ENCODE results near the gene BEAN1. TPM values are rescaled to one million over a fixed set of nuclear protein-coding genes. Genes with fewer than 3 reads are reported as not detected.

The BEAN1 gene
- total RNA-seq, 1 experiment from 2014 or later: not detected

DNA sequence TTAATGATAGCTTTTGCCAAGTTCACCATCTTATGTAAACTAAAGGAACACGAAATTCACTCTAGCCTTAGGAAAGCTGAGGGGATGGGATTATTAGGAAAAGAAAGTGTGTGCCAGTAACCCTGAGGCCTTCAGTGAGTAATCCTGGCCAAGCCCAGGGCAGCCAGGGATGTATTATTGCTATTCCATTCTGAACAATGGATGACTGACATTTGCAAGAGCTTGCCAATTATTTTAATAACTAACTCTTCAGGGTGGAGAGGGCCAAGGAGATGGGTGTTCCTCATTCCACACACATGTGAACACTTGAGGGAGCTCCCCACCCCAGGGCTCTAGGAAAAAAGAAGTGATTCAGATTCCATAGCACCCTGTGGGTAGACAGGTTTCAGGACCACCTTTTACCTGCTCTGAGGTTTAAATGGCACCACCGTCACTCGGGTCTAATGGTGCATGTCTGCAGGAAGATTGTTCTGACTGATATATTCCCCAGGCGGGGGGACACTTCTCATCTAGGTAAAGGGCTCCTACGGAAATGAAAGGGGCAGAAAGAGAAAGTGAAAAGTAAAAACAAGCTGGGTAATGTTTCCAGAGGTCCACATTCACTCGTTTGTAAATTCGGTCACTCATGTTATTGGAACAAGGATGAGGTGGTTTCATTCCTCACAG is 81.3 kb downstream of the BEAN1 start:
- H3K27me3 ChIP-seq (ENCODE audit: control insufficient read depth, insufficient read depth, low read length): no peaks in the 10 kb centered on the region
- no peaks in the 10 kb centered on the region for H3K9me3 ChIP-seq (ENCODE audit: control insufficient read depth, insufficient read depth, low read depth, low read length)
- POLR2A ChIA-PET: no interaction called here
- H3K4me3 ChIP-seq (ENCODE audit: low read depth in 2 of 2, low read length in 2 of 2): no peak overlapping the region
- peaks cover 26% of the 10 kb centered on the region for H3K4me1 ChIP-seq (ENCODE audit: control insufficient read depth, insufficient read depth, low read length)
- in situ Hi-C loops (cut with HindIII; ENCODE audit: low pct_unique_long_range_greater_than_20kb, low sequenced_read_pairs): no loop called here
- intact Hi-C loops (cut with micrococcal nuclease; ENCODE audit: unreplicated experiment): no loop called here
- CTCF ChIA-PET: no interaction called here
- no TSS peak for BruUV-seq (replicated peaks)
- no peaks in the 10 kb centered on the region for H3K36me3 ChIP-seq (ENCODE audit: control insufficient read depth, insufficient read depth, low read length)
- ATAC-seq (no peak), DNase-seq (ENCODE audit: low read depth, low spot score) (no peak)
- H3K27ac ChIP-seq (ENCODE audit: low read length): no peak overlapping the region
- TF ChIP-seq, protein P1, sequence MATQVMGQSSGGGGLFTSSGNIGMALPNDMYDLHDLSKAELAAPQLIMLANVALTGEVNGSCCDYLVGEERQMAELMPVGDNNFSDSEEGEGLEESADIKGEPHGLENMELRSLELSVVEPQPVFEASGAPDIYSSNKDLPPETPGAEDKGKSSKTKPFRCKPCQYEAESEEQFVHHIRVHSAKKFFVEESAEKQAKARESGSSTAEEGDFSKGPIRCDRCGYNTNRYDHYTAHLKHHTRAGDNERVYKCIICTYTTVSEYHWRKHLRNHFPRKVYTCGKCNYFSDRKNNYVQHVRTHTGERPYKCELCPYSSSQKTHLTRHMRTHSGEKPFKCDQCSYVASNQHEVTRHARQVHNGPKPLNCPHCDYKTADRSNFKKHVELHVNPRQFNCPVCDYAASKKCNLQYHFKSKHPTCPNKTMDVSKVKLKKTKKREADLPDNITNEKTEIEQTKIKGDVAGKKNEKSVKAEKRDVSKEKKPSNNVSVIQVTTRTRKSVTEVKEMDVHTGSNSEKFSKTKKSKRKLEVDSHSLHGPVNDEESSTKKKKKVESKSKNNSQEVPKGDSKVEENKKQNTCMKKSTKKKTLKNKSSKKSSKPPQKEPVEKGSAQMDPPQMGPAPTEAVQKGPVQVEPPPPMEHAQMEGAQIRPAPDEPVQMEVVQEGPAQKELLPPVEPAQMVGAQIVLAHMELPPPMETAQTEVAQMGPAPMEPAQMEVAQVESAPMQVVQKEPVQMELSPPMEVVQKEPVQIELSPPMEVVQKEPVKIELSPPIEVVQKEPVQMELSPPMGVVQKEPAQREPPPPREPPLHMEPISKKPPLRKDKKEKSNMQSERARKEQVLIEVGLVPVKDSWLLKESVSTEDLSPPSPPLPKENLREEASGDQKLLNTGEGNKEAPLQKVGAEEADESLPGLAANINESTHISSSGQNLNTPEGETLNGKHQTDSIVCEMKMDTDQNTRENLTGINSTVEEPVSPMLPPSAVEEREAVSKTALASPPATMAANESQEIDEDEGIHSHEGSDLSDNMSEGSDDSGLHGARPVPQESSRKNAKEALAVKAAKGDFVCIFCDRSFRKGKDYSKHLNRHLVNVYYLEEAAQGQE (IDR thresholded peaks at IDR 0.05; ENCODE audit: insufficient read depth in 1 of 2, low read depth in 2 of 2, low read length in 1 of 2): no peak
- TF ChIP-seq, protein P2, sequence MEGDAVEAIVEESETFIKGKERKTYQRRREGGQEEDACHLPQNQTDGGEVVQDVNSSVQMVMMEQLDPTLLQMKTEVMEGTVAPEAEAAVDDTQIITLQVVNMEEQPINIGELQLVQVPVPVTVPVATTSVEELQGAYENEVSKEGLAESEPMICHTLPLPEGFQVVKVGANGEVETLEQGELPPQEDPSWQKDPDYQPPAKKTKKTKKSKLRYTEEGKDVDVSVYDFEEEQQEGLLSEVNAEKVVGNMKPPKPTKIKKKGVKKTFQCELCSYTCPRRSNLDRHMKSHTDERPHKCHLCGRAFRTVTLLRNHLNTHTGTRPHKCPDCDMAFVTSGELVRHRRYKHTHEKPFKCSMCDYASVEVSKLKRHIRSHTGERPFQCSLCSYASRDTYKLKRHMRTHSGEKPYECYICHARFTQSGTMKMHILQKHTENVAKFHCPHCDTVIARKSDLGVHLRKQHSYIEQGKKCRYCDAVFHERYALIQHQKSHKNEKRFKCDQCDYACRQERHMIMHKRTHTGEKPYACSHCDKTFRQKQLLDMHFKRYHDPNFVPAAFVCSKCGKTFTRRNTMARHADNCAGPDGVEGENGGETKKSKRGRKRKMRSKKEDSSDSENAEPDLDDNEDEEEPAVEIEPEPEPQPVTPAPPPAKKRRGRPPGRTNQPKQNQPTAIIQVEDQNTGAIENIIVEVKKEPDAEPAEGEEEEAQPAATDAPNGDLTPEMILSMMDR (IDR thresholded peaks at IDR 0.05): no peak
- TF ChIP-seq SIN3A (IDR thresholded peaks at IDR 0.05; ENCODE audit: borderline replicate concordance, insufficient read depth, low read depth, low read length): no peak
- TF ChIP-seq POLR2AphosphoS5 (IDR thresholded peaks at IDR 0.05; ENCODE audit: low read depth, low read length): no peak
- TF ChIP-seq TCF7L2 (IDR thresholded peaks at IDR 0.05; ENCODE audit: low read depth, low read length): no peak

GRCh38 chr16:66508914-66509496 is 81.9 kb downstream of the BEAN1 start:
- Histone ChIP-seq H3K36me3 (ENCODE audit: control insufficient read depth, insufficient read depth, low read length) (no peaks in the 10 kb centered on the region), H3K4me1 (ENCODE audit: control insufficient read depth, insufficient read depth, low read length) (peaks cover 30% of the 10 kb centered on the region), H3K4me3 (ENCODE audit: low read depth in 2 of 2, low read length in 2 of 2) (no peak overlapping the region), H3K27me3 (ENCODE audit: control insufficient read depth, insufficient read depth, low read length) (no peaks in the 10 kb centered on the region), H3K27ac (ENCODE audit: low read length) (no peak overlapping the region), H3K9me3 (ENCODE audit: control insufficient read depth, insufficient read depth, low read depth, low read length) (no peaks in the 10 kb centered on the region)
- TF ChIP-seq TCF7L2 (IDR thresholded peaks at IDR 0.05; ENCODE audit: low read depth, low read length): no peak
- no peak for TF ChIP-seq POLR2AphosphoS5 (IDR thresholded peaks at IDR 0.05; ENCODE audit: low read depth, low read length)
- TF ChIP-seq, protein P1 (IDR thresholded peaks at IDR 0.05; ENCODE audit: insufficient read depth in 1 of 2, low read depth in 2 of 2, low read length in 1 of 2): no peak
- TF ChIP-seq, protein P2 (IDR thresholded peaks at IDR 0.05): no peak
- no peak for TF ChIP-seq SIN3A (IDR thresholded peaks at IDR 0.05; ENCODE audit: borderline replicate concordance, insufficient read depth, low read depth, low read length)
- BruUV-seq (replicated peaks): no TSS peak
- ATAC-seq (no peak), DNase-seq (ENCODE audit: low read depth, low spot score) (no peak)
- ChIA-PET CTCF (interaction anchor here (0.6 kb wide), 1 partner anchor 168 kb away, joined by 3 read pairs; no protein-coding TSS in a partner anchor), POLR2A (no interaction called here)
- intact Hi-C loops (cut with micrococcal nuclease; ENCODE audit: unreplicated experiment) (no loop called here), in situ Hi-C loops (cut with HindIII; ENCODE audit: low pct_unique_long_range_greater_than_20kb, low sequenced_read_pairs) (no loop called here)

Data from Panc1 (cell line).